NT2/D1 (cell line): Measurements from ENCODE around the gene RBM47.

Experiments used
- DNase-seq: peaks from one replicate; pipeline ENCODE4 v3.0.0-alpha.2; 2011; ENCODE audit warnings: low read depth, low spot score
- H3K27me3 ChIP-seq: 2 replicates; pipeline ENCODE4 v1.6.0; 2011; ENCODE audit warnings: mild to moderate bottlenecking; ENCODE audit not compliant: insufficient read length, insufficient read depth
- H3K36me3 ChIP-seq: 2 replicates; pipeline ENCODE4 v1.6.1; 2011; ENCODE audit warnings: mild to moderate bottlenecking, low read length, mixed read lengths; ENCODE audit not compliant: insufficient read depth, insufficient read length
- H3K4me1 ChIP-seq: 2 replicates; pipeline ENCODE4 v1.5.1; 2011; ENCODE audit not compliant: insufficient read depth, insufficient read length
- H3K4me3 ChIP-seq: 2 replicates; pipeline ENCODE4 v1.5.1; 2011; ENCODE audit warnings: low read depth; ENCODE audit not compliant: insufficient read length
- H3K9ac ChIP-seq: 2 replicates; pipeline ENCODE4 v1.6.0; 2011; ENCODE audit warnings: low read depth; ENCODE audit not compliant: insufficient read length
- H3K9me3 ChIP-seq: 2 replicates; pipeline ENCODE4 v1.5.1; 2011; ENCODE audit warnings: mild to moderate bottlenecking, low read length; ENCODE audit not compliant: insufficient read depth
- SUZ12 ChIP-seq: IDR thresholded peaks from 2 replicates; pipeline ENCODE4 v1.6.1; 2011; ENCODE audit not compliant: insufficient read length, insufficient read depth; ENCODE audit errors: extremely low read depth
- YY1 ChIP-seq: IDR thresholded peaks from 2 replicates; pipeline ENCODE4 v1.6.1; 2011; ENCODE audit not compliant: insufficient read length, insufficient read depth
- ZNF274 ChIP-seq: IDR thresholded peaks from 2 replicates; pipeline ENCODE4 v1.6.1; 2011; ENCODE audit warnings: mild to moderate bottlenecking, low read depth, low read length

The RBM47 gene

GRCh38 chr4:40586034-40586433, 43.6 kb downstream of the RBM47 start:
- Histone ChIP-seq H3K9ac (no peak overlapping the region), H3K9me3 (no peaks in the 10 kb centered on the region), H3K4me3 (no peak overlapping the region), H3K4me1 (no peaks in the 10 kb centered on the region), H3K27me3 (no peaks in the 10 kb centered on the region), H3K36me3 (no peaks in the 10 kb centered on the region)
- no peak for TF ChIP-seq YY1
- TF ChIP-seq SUZ12, result no peak
- no peak for TF ChIP-seq ZNF274
- DNase-seq, result no peak

- Histone ChIP-seq H3K4me1 (no peaks in the 10 kb centered on the region), H3K27me3 (no peaks in the 10 kb centered on the region), H3K9me3 (no peaks in the 10 kb centered on the region), H3K9ac (no peak overlapping the region), H3K4me3 (no peak overlapping the region), H3K36me3 (no peaks in the 10 kb centered on the region)
- DNase-seq, result no peak
- no peak for TF ChIP-seq ZNF274
- TF ChIP-seq SUZ12, result no peak
- no peak for TF ChIP-seq YY1
Measured at GRCh38 chr4:40585201-40585799, 44.4 kb downstream of the RBM47 start.

- Histone ChIP-seq H3K27me3 (no peaks in the 10 kb centered on the region), H3K4me3 (no peak overlapping the region), H3K9ac (no peak overlapping the region), H3K4me1 (no peaks in the 10 kb centered on the region), H3K9me3 (no peaks in the 10 kb centered on the region), H3K36me3 (no peaks in the 10 kb centered on the region)
- TF ChIP-seq ZNF274, result no peak
- TF ChIP-seq SUZ12, result no peak
- no peak for TF ChIP-seq YY1
- no peak for DNase-seq
Measured at GRCh38 chr4:40584517-40585141, 45.0 kb downstream of the RBM47 start.

GRCh38 chr4:40583850-40584439, 45.7 kb downstream of the RBM47 start:
- H3K9me3 ChIP-seq, result no peaks in the 10 kb centered on the region
- no peaks in the 10 kb centered on the region for H3K36me3 ChIP-seq
- no peak for DNase-seq
- H3K4me3 ChIP-seq, result no peak overlapping the region
- no peaks in the 10 kb centered on the region for H3K27me3 ChIP-seq
- no peak overlapping the region for H3K9ac ChIP-seq
- no peaks in the 10 kb centered on the region for H3K4me1 ChIP-seq
- no peak for TF ChIP-seq YY1

GRCh38 chr4:40582413-40582812, 47.3 kb downstream of the RBM47 start:
- no peaks in the 10 kb centered on the region for H3K9me3 ChIP-seq
- no peaks in the 10 kb centered on the region for H3K36me3 ChIP-seq
- TF ChIP-seq ZNF274 (no peak), YY1 (no peak), SUZ12 (no peak)
- no peaks in the 10 kb centered on the region for H3K27me3 ChIP-seq
- no peak overlapping the region for H3K4me3 ChIP-seq
- H3K4me1 ChIP-seq, result no peaks in the 10 kb centered on the region
- H3K9ac ChIP-seq, result no peak overlapping the region
- DNase-seq, result no peak

GRCh38 chr4:40581254-40582140, 48.2 kb downstream of the RBM47 start:
- Histone ChIP-seq H3K4me1 (no peaks in the 10 kb centered on the region), H3K9ac (no peak overlapping the region), H3K9me3 (no peaks in the 10 kb centered on the region), H3K4me3 (no peak overlapping the region), H3K36me3 (no peaks in the 10 kb centered on the region), H3K27me3 (no peaks in the 10 kb centered on the region)
- DNase-seq, result no peak
- no peak for TF ChIP-seq ZNF274
- TF ChIP-seq SUZ12, result no peak
- TF ChIP-seq YY1, result no peak

GRCh38 chr4:40579983-40580382, 49.7 kb downstream of the RBM47 start:
- no peak for DNase-seq
- Histone ChIP-seq H3K36me3 (no peaks in the 10 kb centered on the region), H3K27me3 (no peaks in the 10 kb centered on the region), H3K9ac (no peak overlapping the region), H3K4me1 (no peaks in the 10 kb centered on the region), H3K9me3 (no peaks in the 10 kb centered on the region), H3K4me3 (no peak overlapping the region)
- TF ChIP-seq SUZ12 (no peak), YY1 (no peak), ZNF274 (no peak)
